ENCODE measurements around the gene CD180.

CD180 gene

GRCh38 chr5:67163231-67163756, 33.3 kb downstream of the CD180 start:
- in situ Hi-C loops (cut with MboI; ENCODE audit: low sequenced_read_pairs, unreplicated experiment) = no loop called here
- TF ChIP-seq, protein P1, sequence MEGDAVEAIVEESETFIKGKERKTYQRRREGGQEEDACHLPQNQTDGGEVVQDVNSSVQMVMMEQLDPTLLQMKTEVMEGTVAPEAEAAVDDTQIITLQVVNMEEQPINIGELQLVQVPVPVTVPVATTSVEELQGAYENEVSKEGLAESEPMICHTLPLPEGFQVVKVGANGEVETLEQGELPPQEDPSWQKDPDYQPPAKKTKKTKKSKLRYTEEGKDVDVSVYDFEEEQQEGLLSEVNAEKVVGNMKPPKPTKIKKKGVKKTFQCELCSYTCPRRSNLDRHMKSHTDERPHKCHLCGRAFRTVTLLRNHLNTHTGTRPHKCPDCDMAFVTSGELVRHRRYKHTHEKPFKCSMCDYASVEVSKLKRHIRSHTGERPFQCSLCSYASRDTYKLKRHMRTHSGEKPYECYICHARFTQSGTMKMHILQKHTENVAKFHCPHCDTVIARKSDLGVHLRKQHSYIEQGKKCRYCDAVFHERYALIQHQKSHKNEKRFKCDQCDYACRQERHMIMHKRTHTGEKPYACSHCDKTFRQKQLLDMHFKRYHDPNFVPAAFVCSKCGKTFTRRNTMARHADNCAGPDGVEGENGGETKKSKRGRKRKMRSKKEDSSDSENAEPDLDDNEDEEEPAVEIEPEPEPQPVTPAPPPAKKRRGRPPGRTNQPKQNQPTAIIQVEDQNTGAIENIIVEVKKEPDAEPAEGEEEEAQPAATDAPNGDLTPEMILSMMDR (IDR thresholded peaks at IDR 0.05; ENCODE audit: borderline replicate concordance, control extremely low read depth, extremely low read depth, insufficient read depth, missing control alignments) = no peak
- no peak for DNase-seq (ENCODE audit: low spot score)

GRCh38 chr5:67161767-67162166, 34.8 kb downstream of the CD180 start:
- DNase-seq (ENCODE audit: low spot score) = no peak
- in situ Hi-C loops (cut with MboI; ENCODE audit: low sequenced_read_pairs, unreplicated experiment) = no loop called here
- TF ChIP-seq, protein P1 (IDR thresholded peaks at IDR 0.05; ENCODE audit: borderline replicate concordance, control extremely low read depth, extremely low read depth, insufficient read depth, missing control alignments) = no peak

DNA sequence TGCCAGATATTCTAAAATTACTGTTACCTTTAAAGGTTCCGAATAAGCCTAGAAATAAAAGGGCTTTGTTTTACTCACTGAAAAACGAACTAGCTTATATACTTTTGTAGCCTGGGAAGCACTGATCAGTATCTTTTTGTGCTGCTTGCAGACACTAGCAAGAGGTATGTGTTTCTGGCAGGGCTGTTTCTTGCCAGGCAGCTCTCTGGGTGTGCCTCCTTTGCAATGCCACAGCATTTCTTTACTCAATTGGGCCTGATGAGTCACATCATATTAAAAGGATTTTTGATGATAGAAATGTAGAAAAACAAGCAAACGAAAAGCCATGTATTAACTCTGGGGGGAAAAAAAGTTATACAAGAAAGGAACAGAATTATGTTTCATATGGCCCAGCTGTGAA, 35.6 kb downstream of the CD180 start:
- in situ Hi-C loops (cut with MboI; ENCODE audit: low sequenced_read_pairs, unreplicated experiment) = no loop called here
- DNase-seq (ENCODE audit: low spot score) = no peak
- TF ChIP-seq, protein P1 (IDR thresholded peaks at IDR 0.05; ENCODE audit: borderline replicate concordance, control extremely low read depth, extremely low read depth, insufficient read depth, missing control alignments) = no peak

DNA sequence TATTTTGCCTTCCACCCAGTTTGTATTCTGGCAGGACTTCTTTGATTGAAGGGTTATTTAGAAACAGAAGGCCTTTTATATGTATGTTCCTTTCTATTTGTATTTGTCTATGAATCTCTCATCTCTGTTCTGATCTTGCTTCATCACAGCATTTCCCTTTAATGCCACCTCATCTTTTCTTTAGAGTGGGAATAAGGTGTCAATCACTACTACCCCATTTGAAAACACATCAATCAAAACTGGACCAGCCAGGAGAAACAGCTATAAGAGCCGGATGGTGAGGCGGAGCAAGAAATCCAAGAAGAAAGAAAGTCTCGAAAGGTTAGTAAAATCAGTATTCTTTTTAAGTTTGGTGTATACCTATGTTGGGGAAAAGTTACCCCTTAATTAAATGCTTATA, 36.3 kb downstream of the CD180 start:
- no peak for DNase-seq (ENCODE audit: low spot score)
- TF ChIP-seq, protein P1 (IDR thresholded peaks at IDR 0.05; ENCODE audit: borderline replicate concordance, control extremely low read depth, extremely low read depth, insufficient read depth, missing control alignments) = no peak
- in situ Hi-C loops (cut with MboI; ENCODE audit: low sequenced_read_pairs, unreplicated experiment) = no loop called here

DNA sequence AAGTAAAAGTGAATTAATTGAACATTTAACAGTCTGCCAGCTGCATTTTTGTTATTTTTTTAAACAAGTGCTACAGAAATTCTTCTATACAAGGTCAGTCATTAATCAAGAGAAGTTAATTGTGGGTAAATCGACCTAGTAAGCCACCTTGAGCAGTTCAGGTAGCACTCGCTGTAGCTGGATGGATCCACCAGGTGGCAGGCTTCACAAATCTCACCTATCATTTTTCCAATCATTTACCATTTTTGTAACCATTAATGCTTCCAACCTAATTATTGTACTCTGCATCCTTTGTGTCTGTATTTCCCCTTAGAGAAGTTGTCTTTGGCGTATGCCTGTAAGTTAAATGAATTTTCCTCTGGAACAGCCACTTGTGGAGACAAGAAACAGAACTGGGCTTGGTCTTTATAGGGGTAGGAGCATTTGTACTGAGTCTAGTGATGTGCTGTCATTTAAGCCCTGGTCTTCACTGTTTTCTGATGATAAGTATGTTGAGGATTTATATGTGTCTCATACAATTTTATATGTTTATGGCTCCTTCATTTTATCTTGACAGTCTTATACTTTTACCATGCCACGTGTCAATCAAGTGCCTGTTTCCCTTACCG, 39.5 kb downstream of the CD180 start:
- TF ChIP-seq, protein P1 (IDR thresholded peaks at IDR 0.05; ENCODE audit: borderline replicate concordance, control extremely low read depth, extremely low read depth, insufficient read depth, missing control alignments) = peak; percentile 76
- peak; percentile 57 for DNase-seq (ENCODE audit: low spot score)
- in situ Hi-C loops (cut with MboI; ENCODE audit: low sequenced_read_pairs, unreplicated experiment) = loop anchor here (5.0 kb wide), 1 partner anchor 55 kb away; no protein-coding TSS in a partner anchor

DNA sequence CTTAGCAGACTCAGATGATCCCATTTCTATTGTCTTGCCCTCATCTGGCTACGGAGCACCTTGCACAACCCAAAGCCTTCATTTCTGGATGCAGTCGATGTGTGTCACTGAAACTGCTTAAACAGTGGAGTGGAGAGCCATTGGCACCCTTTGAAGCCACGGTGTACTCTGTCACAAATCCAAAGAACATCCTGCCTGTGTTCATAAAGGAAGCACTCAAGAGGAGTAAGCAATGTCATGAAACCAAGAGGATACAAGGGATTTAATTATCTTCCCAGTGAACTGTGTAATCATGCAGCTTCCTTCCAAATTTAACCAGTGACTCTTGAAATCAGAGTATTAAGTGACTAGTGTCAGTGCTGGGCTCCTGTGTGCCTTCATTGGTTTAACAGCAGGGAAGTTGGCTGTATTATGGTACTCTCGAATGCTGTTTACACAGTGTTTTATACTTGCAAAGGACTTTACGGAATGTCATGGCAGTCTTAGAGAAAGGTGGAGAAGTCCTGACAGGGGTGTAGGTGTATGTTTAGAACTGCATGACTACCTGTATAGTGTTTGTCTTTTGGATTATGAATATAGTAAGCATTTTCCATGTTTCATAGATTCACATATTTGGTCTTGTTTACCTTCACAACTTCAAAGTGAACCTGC, 41.9 kb downstream of the CD180 start:
- no peak for DNase-seq (ENCODE audit: low spot score)
- TF ChIP-seq, protein P1 (IDR thresholded peaks at IDR 0.05; ENCODE audit: borderline replicate concordance, control extremely low read depth, extremely low read depth, insufficient read depth, missing control alignments) = no peak
- in situ Hi-C loops (cut with MboI; ENCODE audit: low sequenced_read_pairs, unreplicated experiment) = loop anchor here (5.0 kb wide), 1 partner anchor 58 kb away; no protein-coding TSS in a partner anchor

All from GM13976 (cell line).